Activated CD8-positive, alpha-beta T cell treated with anti-CD3 and anti-CD28 coated beads, Interleukin-2, amount 10 ng/mL, durations not matched to agents 7 days and 5 days (primary cell): Measurements from ENCODE around the gene SMIM41. TPM values are rescaled to one million over a fixed set of nuclear protein-coding genes. Genes with fewer than 3 reads are reported as not detected.

ENCODE experiments used
- ATAC-seq: fragments of 150-1000 bp; cut with Tn5 transposase; one replicate; pipeline ENCODE4 v1.10.0; 2021; ENCODE audit warnings: moderate library complexity
- CTCF ChIA-PET: fragments of 350-600 bp; sonication (Branson Sonifier 250); formaldehyde crosslinking; loops from one replicate; lab custom pipeline; 2021; ENCODE audit warnings: antibody characterized with exemption; lab: Charles Lee
- POLR2A ChIA-PET: fragments of 350-600 bp; sonication (Branson Sonifier 250); formaldehyde crosslinking; loops from one replicate; lab custom pipeline; 2021; ENCODE audit warnings: antibody characterized with exemption; lab: Charles Lee
- DNase-seq: peaks from one replicate; pipeline ENCODE4 v3.0.0-alpha.2; 2020
- H3K27ac Mint-ChIP-seq: one replicate; pipeline ENCODE4 v1.8.0; 2021; ENCODE audit warnings: mild to moderate bottlenecking, mixed read lengths
- H3K27me3 Mint-ChIP-seq: one replicate; pipeline ENCODE4 v1.8.0; 2021; ENCODE audit warnings: low read depth, mixed read lengths
- H3K36me3 Mint-ChIP-seq: one replicate; pipeline ENCODE4 v1.8.0; 2021; ENCODE audit warnings: low read depth, mixed read lengths
- H3K4me1 Mint-ChIP-seq: one replicate; pipeline ENCODE4 v1.8.0; 2021; ENCODE audit warnings: low read depth, mixed read lengths
- H3K4me3 Mint-ChIP-seq: one replicate; pipeline ENCODE4 v1.8.0; 2021; ENCODE audit warnings: mild to moderate bottlenecking, mixed read lengths
- H3K9me3 Mint-ChIP-seq: one replicate; pipeline ENCODE4 v1.8.0; 2022; ENCODE audit warnings: mixed read lengths; ENCODE audit not compliant: insufficient read depth
- total RNA-seq, 2 experiments: library from RNA; stranded (reverse); gene quantifications; one replicate each; pipeline ENCODE4 v1.2.3, GENCODE V29; 2021

The SMIM41 gene
- total RNA-seq, 2 experiments from 2014 or later: not detected

DNA sequence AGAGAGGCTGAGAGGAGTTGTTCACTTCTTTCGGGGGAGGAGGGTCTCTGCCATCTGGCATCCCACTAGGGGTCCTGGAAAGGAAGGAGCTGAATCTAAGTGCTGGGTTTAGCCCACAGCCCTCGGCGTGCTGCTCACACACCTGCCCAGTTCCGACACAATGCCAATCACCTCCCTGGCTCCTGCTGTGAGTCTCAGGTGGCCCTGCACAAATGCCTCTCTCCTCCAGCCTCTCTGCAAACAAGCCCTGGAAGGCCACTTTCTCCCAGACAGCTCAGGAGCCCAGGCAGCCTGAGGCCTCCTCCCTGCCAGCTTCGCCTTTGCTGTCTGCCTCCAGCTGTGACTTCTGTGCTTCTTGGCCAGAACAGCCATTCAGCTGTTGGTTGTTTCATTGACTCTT lies 51.2 kb downstream of the SMIM41 start:
- H3K9me3 Mint-ChIP-seq: no peaks in the 10 kb centered on the region
- no peaks in the 10 kb centered on the region for H3K4me1 Mint-ChIP-seq
- H3K4me3 Mint-ChIP-seq: no peak overlapping the region
- H3K36me3 Mint-ChIP-seq: no peaks in the 10 kb centered on the region
- CTCF ChIA-PET: interaction anchor here (1.2 kb wide), 1 partner anchor 106 kb away, joined by 3 read pairs; no protein-coding TSS in a partner anchor
- POLR2A ChIA-PET: no interaction called here
- H3K27ac Mint-ChIP-seq: no peak overlapping the region
- peaks cover 16% of the 10 kb centered on the region for H3K27me3 Mint-ChIP-seq
- DNase-seq (no peak), ATAC-seq (no peak)

DNA sequence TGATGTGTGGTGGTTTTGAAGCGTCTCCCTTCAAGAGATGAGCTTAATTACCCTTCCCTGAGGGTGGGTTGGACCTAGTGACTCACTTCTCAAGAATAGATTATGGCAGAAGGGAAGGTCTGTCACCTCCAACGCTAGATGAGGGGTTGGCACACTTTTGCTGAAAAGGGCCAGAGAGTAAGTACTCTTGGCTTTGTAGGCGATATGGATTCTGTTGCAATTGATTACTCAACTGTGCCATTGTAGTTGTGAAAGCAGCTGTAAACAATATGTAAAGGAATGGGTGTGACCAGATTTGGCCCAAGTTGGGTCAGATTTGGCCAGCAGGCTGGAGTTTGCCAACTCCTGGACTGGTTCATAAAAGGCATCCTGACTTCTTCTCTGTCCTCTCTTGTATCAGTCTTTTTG lies 53.3 kb downstream of the SMIM41 start:
- DNase-seq (no peak), ATAC-seq (no peak)
- Mint-ChIP-seq H3K27me3 (peaks cover 14% of the 10 kb centered on the region), H3K4me1 (no peaks in the 10 kb centered on the region), H3K36me3 (no peaks in the 10 kb centered on the region), H3K4me3 (no peak overlapping the region), H3K27ac (no peak overlapping the region), H3K9me3 (no peaks in the 10 kb centered on the region)
- ChIA-PET POLR2A (no interaction called here), CTCF (interaction anchor here (1.5 to 2.0 kb wide), 2 partner anchors 11 to 107 kb away, joined by 6 to 11 read pairs; no protein-coding TSS in a partner anchor)

DNA sequence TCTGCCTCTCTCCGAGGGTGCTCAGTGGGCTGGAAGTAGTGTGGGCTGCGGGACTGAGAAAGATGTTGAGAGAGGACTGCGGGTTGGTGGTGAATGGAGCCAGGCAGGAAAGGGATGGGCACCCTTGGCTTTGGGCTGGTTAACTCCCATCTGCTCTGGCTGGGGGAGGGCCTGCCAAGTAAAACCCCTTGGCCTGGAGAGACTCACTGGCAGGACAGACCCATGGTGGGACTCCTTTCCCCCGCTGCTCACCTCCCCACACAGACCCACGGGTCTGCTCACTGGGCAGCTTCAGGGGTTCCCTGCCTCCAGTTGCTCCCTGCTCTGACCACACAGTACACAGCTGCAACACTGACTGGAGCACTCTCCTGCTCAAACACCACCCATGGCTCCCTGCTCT lies 58.2 kb downstream of the SMIM41 start:
- H3K27ac Mint-ChIP-seq: no peak overlapping the region
- H3K27me3 Mint-ChIP-seq: peaks cover 18% of the 10 kb centered on the region
- DNase-seq (no peak), ATAC-seq (no peak)
- no peaks in the 10 kb centered on the region for H3K9me3 Mint-ChIP-seq
- no peak overlapping the region for H3K4me3 Mint-ChIP-seq
- POLR2A ChIA-PET: no interaction called here
- H3K36me3 Mint-ChIP-seq: no peaks in the 10 kb centered on the region
- H3K4me1 Mint-ChIP-seq: no peaks in the 10 kb centered on the region
- CTCF ChIA-PET: interaction anchor here (1.0 to 1.3 kb wide), 3 partner anchors 10 to 74 kb away, joined by 3 read pairs; no protein-coding TSS in a partner anchor

DNA sequence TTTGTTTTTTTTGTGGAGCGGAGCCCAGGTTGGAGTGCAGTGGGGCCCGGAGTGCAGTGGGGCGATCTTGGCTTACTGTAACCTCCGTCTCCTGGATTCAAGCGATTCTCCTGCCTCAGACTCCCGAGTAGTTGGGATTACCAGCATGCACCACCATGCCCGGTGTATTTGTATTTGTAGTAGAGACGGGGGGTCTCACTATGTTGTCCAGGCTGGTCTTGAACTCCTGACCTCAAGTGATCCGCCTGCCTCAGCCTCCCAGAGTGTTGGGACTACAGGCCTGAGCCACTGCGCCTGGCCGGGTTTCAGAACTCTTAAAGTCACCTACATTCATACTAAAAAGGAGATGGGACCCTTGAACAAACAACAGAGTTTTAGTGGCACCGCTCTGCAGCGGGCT lies 59.6 kb downstream of the SMIM41 start:
- ChIA-PET CTCF (interaction anchor here (0.6 to 1.2 kb wide), 2 partner anchors 9 to 139 kb away, joined by 3 read pairs; no protein-coding TSS in a partner anchor), POLR2A (no interaction called here)
- ATAC-seq: no peak
- Mint-ChIP-seq H3K4me3 (no peak overlapping the region), H3K36me3 (no peaks in the 10 kb centered on the region), H3K9me3 (no peaks in the 10 kb centered on the region), H3K27me3 (peaks cover 13% of the 10 kb centered on the region), H3K27ac (no peak overlapping the region), H3K4me1 (no peaks in the 10 kb centered on the region)
- DNase-seq: no peak

GRCh38 chr12:52139579-52140062 lies 60.1 kb downstream of the SMIM41 start:
- Mint-ChIP-seq H3K27me3 (peaks cover 12% of the 10 kb centered on the region), H3K27ac (no peak overlapping the region), H3K36me3 (no peaks in the 10 kb centered on the region), H3K9me3 (no peaks in the 10 kb centered on the region), H3K4me3 (no peak overlapping the region), H3K4me1 (no peaks in the 10 kb centered on the region)
- ChIA-PET POLR2A (no interaction called here), CTCF (no interaction called here)
- ATAC-seq: peak; percentile 76
- peak; percentile 54 for DNase-seq

DNA sequence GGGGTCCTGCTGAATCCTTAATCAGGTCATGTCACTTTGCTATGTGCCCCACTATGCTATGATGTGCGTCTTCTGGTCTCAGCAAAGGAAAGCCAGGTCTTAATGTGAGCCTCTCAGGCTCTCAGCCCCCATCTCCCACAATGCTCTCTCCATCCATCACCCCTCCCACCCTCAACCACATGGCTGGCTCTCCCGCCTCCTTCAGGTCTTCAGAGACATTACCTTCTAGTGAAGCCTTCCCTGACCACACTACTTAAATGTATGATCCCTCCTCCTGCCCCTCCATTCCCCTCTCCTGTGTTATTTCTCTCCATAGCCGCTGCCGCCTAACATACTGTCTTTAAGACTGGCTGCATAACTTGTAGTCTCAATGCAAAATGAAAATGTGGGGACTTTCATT lies 61.8 kb downstream of the SMIM41 start:
- no peak for ATAC-seq
- POLR2A ChIA-PET: no interaction called here

DNA sequence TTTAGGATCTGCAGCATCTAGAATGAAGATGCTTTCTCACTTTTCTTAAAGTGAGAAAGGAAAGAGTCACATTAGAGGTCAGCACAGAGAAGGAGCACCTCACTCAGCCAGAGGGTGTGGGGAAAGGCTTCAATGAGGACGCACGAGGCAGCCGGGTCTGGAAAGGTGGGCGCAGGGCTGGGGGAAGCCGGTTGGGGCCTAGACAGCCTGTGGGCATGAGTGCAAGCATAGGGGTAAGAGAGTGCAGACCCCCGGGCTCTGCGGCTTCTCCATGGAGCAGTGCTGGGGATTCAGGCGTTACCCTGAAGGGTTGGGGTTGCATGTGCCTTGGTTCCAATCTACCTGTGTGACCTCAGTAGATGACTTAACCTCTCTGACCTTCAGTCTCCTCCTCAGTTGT lies 62.4 kb downstream of the SMIM41 start:
- ATAC-seq: no peak
- Mint-ChIP-seq H3K36me3 (no peaks in the 10 kb centered on the region), H3K9me3 (no peaks in the 10 kb centered on the region), H3K4me1 (no peaks in the 10 kb centered on the region), H3K4me3 (no peak overlapping the region), H3K27me3 (peaks cover 11% of the 10 kb centered on the region), H3K27ac (no peak overlapping the region)
- DNase-seq: no peak
- ChIA-PET CTCF (no interaction called here), POLR2A (no interaction called here)

More for the DNA sequence above, 61.8 kb downstream of the SMIM41 start:
- Mint-ChIP-seq H3K9me3 (no peaks in the 10 kb centered on the region), H3K36me3 (no peaks in the 10 kb centered on the region), H3K27ac (no peak overlapping the region), H3K4me3 (no peak overlapping the region), H3K27me3 (peaks cover 11% of the 10 kb centered on the region), H3K4me1 (no peaks in the 10 kb centered on the region)
- CTCF ChIA-PET: interaction anchor here (0.9 kb wide), 1 partner anchor 14 kb away, joined by 3 read pairs; no protein-coding TSS in a partner anchor
- no peak for DNase-seq

DNA sequence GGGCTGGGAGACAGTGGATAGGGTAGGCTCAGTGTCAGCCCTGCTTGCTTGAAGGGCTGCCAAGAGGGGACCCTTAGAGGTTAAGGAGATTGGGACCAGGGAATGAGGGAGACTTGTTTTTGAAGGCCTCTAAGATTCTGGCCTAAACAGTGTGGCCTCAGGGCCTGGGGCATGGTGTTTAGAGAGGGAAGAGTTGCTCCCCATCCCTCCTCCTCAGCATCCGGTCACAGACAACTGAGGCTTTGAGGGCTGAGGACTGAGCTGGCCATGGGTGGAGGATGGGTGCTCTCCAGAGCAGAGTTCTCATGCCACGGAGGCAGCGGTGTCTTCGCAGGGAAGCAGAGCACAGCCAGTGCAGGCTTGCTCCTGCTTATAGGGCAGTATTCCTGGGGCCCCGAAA lies 62.9 kb downstream of the SMIM41 start:
- no peak overlapping the region for H3K4me3 Mint-ChIP-seq
- no peak overlapping the region for H3K27ac Mint-ChIP-seq
- ATAC-seq (no peak), DNase-seq (no peak)
- H3K9me3 Mint-ChIP-seq: no peaks in the 10 kb centered on the region
- no peaks in the 10 kb centered on the region for H3K36me3 Mint-ChIP-seq
- peaks cover 11% of the 10 kb centered on the region for H3K27me3 Mint-ChIP-seq
- no peaks in the 10 kb centered on the region for H3K4me1 Mint-ChIP-seq
- CTCF ChIA-PET: interaction anchor here (1.3 kb wide), 1 partner anchor 221 kb away, joined by 3 read pairs; no protein-coding TSS in a partner anchor
- POLR2A ChIA-PET: no interaction called here

DNA sequence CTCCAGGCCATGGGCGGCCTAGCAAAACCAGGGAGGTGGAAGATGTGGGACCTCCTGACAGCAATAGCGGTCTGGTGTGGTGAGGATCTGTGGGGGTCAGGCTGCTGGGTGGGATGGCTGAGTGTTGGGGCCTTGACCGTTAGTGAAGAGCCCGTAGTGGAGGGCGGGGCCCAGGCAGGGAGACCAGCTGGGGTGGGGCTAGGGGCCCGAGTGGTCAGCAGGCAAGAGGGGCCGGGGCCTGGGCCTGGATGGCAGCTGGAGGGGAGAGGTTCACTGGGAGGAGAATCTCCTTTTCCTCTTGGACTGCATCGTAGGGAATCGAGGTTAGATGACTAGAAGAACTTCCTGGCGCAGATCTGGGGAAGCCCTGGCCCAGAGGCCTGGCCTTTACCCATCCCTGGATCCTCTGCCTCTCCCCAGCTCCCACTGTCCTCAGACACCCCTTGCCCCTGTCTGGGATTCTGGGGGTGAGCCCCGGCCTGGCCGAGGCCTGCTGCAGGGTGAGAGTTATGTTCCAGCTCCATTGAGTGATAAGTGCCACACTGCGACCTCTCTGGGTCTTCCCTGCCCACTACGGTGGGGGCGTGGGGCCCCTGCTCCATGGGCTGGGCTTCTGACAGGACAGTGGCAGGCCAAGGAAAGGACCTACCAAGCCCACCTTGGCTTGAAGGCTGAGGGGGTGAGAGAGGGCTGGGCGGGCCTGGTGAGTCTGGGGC lies 65.2 kb downstream of the SMIM41 start:
- Mint-ChIP-seq H3K27ac (no peak overlapping the region), H3K4me3 (no peak overlapping the region), H3K27me3 (peaks cover 6% of the 10 kb centered on the region), H3K9me3 (no peaks in the 10 kb centered on the region), H3K4me1 (no peaks in the 10 kb centered on the region), H3K36me3 (no peaks in the 10 kb centered on the region)
- POLR2A ChIA-PET: interaction anchor here (0.6 kb wide), 1 partner anchor 224 kb away, joined by 3 read pairs; no protein-coding TSS in a partner anchor
- no peak for DNase-seq
- ATAC-seq: no peak
- CTCF ChIA-PET: no interaction called here

DNA sequence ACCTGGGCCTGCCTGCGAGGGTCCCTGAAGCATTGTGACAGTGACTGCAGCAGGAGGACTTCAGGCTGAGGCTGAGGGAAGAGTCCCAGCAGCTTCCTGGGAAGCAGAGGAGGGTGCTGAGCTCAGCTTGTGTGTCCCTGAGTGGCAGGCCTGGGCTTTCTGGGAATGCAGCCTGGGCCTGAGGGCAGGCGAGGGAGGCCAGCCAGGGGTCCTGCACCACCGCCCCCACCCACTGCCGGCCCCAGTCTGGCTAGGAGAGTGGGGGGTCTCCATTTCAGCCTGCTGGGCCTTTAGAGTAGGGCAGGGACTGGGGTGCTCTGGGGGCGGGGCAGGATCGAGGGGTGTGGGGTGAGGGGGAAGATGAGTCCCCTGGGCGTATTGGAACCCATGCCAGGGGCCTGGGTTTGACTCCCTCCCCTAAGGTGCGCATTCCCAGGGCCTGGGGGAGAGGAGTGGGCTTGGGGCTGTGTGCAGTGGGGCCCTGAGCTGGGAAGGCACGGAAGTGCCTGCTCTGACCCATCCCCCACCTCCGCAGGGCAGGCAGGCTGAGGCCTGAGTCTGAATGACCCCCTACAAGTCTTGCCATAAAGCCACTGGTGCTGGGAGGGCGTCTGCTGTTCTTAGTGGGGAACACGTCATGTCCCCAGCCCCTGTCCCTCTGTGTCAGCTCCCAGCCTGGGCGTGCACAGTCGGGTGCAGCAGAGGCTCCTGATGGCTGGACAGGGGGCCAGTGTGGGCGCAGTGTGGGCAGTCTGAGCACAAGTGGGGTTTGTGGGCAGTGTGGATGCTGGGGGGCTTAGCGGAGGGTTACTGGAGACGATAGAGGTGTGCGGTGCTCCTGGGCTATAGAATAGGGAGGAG lies 66.0 kb downstream of the SMIM41 start:
- H3K4me1 Mint-ChIP-seq: no peaks in the 10 kb centered on the region
- peaks cover 6% of the 10 kb centered on the region for H3K27me3 Mint-ChIP-seq
- ChIA-PET POLR2A (no interaction called here), CTCF (no interaction called here)
- DNase-seq: no peak
- no peaks in the 10 kb centered on the region for H3K9me3 Mint-ChIP-seq
- H3K36me3 Mint-ChIP-seq: no peaks in the 10 kb centered on the region
- H3K4me3 Mint-ChIP-seq: no peak overlapping the region
- no peak for ATAC-seq
- H3K27ac Mint-ChIP-seq: no peak overlapping the region

DNA sequence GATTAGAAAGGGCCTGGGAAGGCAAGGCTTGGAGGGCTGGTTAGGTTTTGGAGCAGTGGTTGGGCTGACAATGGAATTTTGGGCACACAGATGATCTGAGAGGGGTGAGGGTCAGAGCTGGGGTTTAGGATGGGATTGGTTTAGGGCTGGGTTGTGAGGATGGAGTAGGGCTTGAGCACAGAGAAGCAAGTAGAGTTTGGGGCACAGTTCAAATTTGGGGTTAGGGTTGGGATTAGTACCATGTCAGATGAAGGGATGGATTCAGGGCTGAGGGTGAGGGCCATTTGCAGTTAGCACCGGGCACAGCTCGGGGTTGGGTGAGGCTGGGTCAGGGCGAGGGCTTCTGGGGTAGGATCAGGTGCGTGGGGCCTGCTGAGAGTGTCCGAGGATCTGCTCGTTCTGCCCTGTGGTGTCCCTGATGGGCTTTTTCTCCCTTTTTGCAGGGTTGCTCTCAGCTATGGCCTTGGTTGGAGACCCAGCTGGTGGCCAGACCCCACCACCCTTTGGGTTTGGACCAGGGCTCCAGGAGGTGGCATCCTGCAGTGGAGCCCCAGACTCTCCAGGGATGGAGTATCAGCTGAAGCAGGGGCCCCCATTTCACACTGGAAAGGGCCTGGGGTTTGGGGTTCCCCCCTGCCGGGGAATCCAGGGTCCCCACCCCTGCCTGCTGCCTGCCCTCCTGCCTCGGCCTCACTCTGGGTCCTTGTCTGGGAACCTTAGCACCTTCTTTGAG lies 66.8 kb downstream of the SMIM41 start:
- Mint-ChIP-seq H3K27ac (no peak overlapping the region), H3K27me3 (peaks cover 2% of the 10 kb centered on the region), H3K9me3 (no peaks in the 10 kb centered on the region), H3K4me1 (peaks cover 1% of the 10 kb centered on the region), H3K4me3 (no peak overlapping the region), H3K36me3 (no peaks in the 10 kb centered on the region)
- ChIA-PET CTCF (no interaction called here), POLR2A (no interaction called here)
- ATAC-seq (no peak), DNase-seq (no peak)
